GM12801 (cell line): Measurements from ENCODE around the gene LOX.

Experiments
- CTCF ChIP-seq: IDR thresholded peaks from one replicate; pipeline ENCODE4 v1.5.1; 2011; ENCODE audit warnings: control low read depth; ENCODE audit not compliant: insufficient read length; ENCODE audit errors: extremely low read depth

LOX gene

DNA sequence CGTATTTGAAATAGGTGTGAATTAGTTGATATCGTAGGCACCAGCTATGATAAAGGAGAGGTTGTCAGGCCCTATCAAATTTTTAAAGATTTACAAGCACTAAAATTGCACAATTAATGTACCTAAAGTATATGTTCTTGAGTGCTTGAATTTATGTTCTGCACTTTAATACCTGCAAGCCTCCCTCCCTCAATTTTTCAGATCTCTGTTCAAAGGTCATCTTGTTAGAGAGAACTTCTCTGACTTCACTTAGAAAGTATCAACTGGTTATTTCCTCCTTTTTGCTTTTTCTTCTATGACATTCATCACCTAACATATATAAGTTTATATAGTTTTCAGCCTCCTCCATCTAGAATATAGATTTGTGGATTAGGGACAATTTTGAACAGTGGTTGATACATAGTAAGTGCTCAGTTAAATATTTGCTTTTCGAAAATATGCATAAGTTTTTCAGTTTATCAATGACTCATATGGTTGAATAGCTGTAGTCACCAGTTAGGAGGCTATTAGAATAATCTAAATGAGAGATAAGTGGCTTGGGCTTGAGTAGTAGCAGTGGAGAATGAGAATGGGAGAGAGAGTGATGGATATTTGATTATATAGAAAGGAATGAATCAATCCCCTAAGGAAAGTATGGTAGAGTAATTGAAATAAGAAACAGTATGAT is 37.3 kb downstream of the LOX start:
- TF ChIP-seq CTCF: no peak

GRCh38 chr5:122036326-122036725 is 41.7 kb downstream of the LOX start:
- TF ChIP-seq CTCF: no peak

GRCh38 chr5:122035913-122036312 is 42.1 kb downstream of the LOX start:
- no peak for TF ChIP-seq CTCF

DNA sequence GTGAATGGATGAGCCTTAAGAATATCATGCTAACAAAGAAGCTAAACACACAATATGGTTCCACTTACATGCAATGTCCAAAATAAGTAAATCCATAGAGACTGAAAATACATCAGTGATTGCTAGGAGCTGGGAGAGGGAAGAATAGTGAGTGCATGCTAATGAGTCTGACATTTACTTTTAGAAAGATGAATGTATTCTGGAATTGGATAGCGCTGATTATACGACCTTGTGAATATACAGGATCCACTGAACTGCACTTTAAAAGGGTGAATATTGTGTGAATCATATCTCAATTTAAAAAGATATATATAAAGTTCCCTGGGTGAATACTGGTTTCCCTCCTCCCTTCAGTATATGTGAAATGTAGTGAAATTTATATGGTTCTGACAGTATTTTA is 46.2 kb downstream of the LOX start:
- TF ChIP-seq CTCF: no peak

DNA sequence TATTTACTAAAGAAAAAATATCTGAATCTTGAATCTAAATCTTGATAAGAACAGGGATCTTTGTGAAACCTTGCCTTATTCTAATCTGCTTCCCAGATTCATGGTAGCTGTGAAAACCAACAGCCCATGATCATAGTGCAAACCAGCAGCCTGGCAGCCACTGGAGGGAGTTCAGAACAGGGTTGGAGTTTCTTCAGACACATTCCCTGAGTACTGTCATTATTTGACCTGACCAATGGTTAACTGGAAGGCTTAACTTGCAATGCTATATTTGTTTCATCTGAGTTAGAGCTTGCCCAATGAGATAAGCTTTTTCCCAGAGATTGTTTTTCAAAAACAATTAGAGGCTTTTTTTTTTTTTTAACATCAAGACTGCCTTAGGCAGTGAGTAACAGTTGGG is 47.8 kb downstream of the LOX start:
- TF ChIP-seq CTCF: no peak

GRCh38 chr5:122029818-122030217 is 48.2 kb downstream of the LOX start:
- TF ChIP-seq CTCF: no peak

DNA sequence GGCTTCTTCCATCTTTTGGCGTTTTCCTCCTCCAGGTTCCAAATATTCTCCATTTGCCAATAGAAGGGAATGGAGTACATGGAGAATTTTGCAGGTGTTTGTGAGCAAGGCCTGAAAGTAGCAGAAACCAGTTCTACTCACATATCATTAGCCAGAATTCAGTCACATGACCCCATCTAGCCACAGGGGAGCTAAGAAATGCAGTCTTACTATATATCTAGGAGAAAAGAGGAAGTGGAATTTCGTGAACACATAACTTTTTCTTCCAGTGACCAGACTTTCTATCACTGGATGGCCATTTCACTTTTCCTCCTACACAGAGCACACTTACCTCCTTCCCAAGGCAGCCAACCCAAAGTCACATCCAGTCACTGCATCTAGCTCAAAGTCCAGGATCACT is 55.1 kb downstream of the LOX start:
- no peak for TF ChIP-seq CTCF
